ENCODE data around the gene TRIM3. TPM values are rescaled to one million over a fixed set of nuclear protein-coding genes. Genes with fewer than 3 reads are reported as not detected.
A peak's percentile ranks its signal among the peaks of the same experiment; 100 is the strongest.

TRIM3 gene
- total RNA-seq, 1 experiment from 2014 or later: 18.1 TPM

- peak; percentile 61 for DNase-seq (ENCODE audit: low spot score)
- in situ Hi-C loops (cut with HindIII; ENCODE audit: low sequenced_read_pairs): no loop called here
These were observed 67.4 kb downstream of the TRIM3 start for GRCh38 chr11:6406370-6406769.

DNA sequence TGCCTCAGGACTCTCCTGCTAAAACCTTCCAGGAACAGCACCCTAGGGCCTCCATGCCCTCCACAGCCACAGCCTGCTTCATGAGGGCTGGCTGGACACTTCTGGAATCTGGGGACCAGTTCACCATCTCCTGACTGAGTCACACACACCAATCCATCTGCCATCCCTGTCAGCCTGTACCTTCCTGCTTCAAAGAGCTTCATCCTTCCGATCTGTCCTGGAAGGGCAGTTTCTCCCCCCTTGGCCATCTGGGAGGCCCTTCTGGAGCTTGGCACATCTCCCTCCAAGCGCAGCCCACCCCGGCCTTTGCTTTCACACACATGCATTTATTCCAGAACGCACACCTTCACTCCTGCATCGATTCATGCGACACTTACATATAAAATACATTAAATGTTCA, 67.9 kb downstream of the TRIM3 start:
- peak; percentile 92 for DNase-seq (ENCODE audit: low spot score)
- in situ Hi-C loops (cut with HindIII; ENCODE audit: low sequenced_read_pairs): no loop called here

- in situ Hi-C loops (cut with HindIII; ENCODE audit: low sequenced_read_pairs): no loop called here
These were observed 68.6 kb downstream of the TRIM3 start for GRCh38 chr11:6405052-6405667.

DNA sequence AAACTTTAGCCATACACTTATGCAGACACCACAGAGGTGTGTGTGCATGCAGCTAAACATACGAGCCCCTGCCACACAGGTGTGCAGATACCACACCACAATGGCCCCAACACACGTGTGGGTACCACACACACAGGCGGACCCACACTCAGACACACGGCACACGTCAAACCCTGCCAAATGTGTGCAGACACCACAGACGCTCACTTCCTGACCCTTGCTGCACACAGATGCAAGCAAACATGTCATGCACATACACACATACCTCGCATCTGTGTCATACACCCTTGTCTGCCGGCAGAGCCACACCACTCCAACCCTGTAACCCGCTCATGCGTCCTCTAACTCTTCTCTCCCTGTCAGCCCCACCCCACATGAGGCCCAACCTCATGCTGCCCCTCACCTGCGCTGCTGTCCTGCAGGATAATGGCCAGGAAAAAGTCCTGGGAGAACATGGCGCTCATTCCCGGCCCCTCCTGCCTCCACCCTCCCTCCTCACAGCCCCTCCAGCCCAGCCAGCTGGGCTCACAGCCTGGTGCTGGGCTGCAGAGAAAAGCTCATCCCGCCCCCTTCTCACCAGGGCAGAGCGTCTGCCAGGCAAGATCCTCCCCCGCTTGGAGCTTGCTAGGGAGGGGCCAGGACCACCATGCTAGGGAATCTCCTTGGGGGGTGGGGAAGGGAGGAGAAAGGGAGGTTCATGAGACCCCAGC, 69.2 kb downstream of the TRIM3 start:
- in situ Hi-C loops (cut with HindIII; ENCODE audit: low sequenced_read_pairs): loop anchor here (5.0 kb wide), 1 partner anchor 38 kb away; the partner anchor contains the start of gene HPX
- DNase-seq (ENCODE audit: low spot score): peak; percentile 73

More at GRCh38 chr11:6405052-6405667, 68.6 kb downstream of the TRIM3 start:
- peak; percentile 87 for DNase-seq (ENCODE audit: low spot score)

- DNase-seq (ENCODE audit: low spot score): no peak
- in situ Hi-C loops (cut with HindIII; ENCODE audit: low sequenced_read_pairs): loop anchor here (5.0 kb wide), 1 partner anchor 39 kb away; the partner anchor contains the start of gene HPX
These were observed 70.2 kb downstream of the TRIM3 start for GRCh38 chr11:6403539-6403938.

DNA sequence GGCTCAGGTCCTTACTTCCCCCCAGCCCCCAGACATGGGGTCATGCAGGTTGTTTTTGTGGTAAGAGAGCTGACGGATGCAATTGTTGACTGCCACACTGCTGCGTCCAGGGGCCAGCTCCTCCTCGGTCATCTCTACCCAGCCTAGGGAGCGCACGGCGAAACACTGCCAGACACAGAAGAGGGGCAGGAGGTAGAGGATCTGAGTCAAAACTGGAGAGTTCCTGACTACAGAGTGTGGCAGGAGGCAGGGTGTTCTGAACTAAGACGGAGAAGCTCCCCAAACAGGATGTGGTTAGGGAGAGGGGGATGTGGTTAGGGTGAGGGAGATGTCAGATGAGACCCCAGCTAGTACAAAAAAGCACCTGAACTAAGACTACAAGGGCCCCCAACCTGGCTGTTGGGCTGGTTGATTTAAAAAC, 71.2 kb downstream of the TRIM3 start:
- no peak for DNase-seq (ENCODE audit: low spot score)
- in situ Hi-C loops (cut with HindIII; ENCODE audit: low sequenced_read_pairs): loop anchor here (5.0 kb wide), 1 partner anchor 40 kb away; the partner anchor contains the start of gene HPX

DNA sequence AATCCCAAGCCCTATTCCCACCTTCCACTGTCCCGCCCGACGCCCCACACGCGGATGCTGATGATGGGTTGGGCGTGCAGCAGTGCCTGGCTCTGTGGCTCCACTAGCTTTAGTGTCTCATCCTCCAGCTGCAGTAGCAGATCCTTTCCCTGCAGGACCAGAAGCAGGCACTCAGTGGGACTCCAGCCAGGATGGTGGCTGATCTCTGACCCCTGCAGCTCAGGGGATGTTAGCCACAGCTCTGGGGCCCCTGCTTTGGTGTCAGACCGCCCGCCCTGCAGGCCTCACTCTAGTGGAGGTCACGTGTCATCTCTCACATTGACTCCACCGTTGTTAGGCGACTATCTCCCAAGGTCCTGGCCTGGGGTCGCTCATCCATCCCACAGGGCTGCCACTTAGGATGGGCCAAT, 71.7 kb downstream of the TRIM3 start:
- in situ Hi-C loops (cut with HindIII; ENCODE audit: low sequenced_read_pairs): loop anchor here (5.0 kb wide), 1 partner anchor 40 kb away; the partner anchor contains the start of gene HPX
- no peak for DNase-seq (ENCODE audit: low spot score)

DNA sequence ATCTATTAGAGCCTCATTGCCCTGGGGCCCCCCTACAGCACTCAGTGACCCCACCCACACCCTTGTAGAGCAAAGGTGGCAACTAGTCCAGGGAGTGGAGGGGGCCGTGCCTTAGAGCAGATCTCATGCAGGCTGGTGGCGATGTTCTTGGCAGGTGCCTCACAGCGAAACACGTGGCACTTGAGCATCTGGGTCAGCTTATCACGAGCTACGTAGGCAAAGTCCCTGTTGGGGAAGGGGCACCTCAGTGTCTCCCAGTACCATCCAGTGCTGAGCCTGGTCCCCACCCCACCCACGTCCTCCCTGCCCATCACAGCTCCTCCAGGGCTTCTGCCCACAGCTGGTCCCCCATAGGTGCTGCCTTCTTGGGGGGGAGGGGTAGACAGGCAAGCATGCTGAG, 72.3 kb downstream of the TRIM3 start:
- in situ Hi-C loops (cut with HindIII; ENCODE audit: low sequenced_read_pairs): loop anchor here (5.0 kb wide), 1 partner anchor 41 kb away; the partner anchor contains the start of gene HPX
- no peak for DNase-seq (ENCODE audit: low spot score)

DNA sequence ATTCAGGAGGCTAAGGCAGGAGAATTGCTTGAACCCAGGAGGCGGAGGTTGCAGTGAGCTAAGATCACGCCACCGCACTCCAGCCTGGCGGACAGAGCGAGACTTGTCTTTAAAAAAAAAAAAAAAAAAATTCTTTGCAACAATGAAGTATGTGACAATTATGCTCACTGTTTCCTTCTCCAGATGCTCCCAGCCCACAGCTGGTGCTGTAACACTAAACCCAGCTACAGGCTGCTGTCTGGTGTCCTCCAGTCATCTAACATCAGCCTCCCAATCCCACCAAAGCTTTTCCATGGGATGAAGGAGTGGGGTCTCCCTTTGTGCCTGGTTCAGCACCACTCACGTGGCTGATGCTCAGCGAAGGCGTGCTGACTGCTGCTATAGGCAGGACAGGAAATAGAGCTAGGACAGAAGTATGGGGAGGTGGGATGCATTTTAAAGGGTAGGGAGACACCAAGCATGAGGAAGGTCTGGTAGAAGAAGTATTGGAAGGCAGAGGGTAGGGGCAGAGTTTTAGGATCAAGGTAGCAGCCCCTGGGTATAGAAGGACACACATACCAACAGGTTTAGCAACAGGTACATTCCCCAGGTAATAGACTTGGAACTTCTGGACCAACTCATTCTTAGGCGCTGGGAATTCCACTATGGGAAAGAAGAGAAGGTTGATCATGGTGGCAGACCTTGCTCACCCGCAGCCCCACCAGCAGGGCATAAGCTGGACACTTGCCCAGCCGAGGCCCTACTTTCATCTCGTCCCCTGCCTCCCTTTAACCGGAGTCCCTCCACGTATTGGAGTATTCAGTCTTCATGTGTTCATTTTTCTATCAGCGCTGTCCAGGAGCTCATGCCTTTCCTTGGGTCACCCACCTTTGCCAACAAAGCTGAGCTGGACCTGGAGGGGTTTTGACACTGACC, 73.1 kb downstream of the TRIM3 start:
- DNase-seq (ENCODE audit: low spot score): no peak
- in situ Hi-C loops (cut with HindIII; ENCODE audit: low sequenced_read_pairs): loop anchor here (5.0 kb wide), 1 partner anchor 42 kb away; the partner anchor contains the start of gene HPX

Other genes with a start within 250 kb of the TRIM3 start
- gene FHIP1B, start 239.3 kb downstream of the TRIM3 start, total RNA-seq (2014; rRNA removed; shearing (Covaris generic)): 16.1 and 38.0 TPM in 2 replicates
- not detected in 2 replicates for gene CNGA4, start 234.9 kb downstream of the TRIM3 start, total RNA-seq (2014; rRNA removed; shearing (Covaris generic))
- gene CCKBR, start 214.1 kb downstream of the TRIM3 start, total RNA-seq (2014; rRNA removed; shearing (Covaris generic)): not detected in 2 replicates
- 59.5 and 60.8 TPM in 2 replicates for gene CAVIN3, start 153.4 kb downstream of the TRIM3 start, total RNA-seq (2014; rRNA removed; shearing (Covaris generic))
- 7.3 and 14.1 TPM in 2 replicates for gene SMPD1, start 83.5 kb downstream of the TRIM3 start, total RNA-seq (2014; rRNA removed; shearing (Covaris generic))
- 41.4 and 44.6 TPM in 2 replicates for gene APBB1, start 54.8 kb downstream of the TRIM3 start, total RNA-seq (2014; rRNA removed; shearing (Covaris generic))
- not detected in 2 replicates for gene HPX, start 33.0 kb downstream of the TRIM3 start, total RNA-seq (2014; rRNA removed; shearing (Covaris generic))
- gene ARFIP2, start 7.4 kb upstream of the TRIM3 start, total RNA-seq (2014; rRNA removed; shearing (Covaris generic)): 56.7 and 72.5 TPM in 2 replicates
- gene TIMM10B, start 7.6 kb upstream of the TRIM3 start, total RNA-seq (2014; rRNA removed; shearing (Covaris generic)): 37.4 and 56.5 TPM in 2 replicates
- gene DNHD1, start 23.3 kb upstream of the TRIM3 start, total RNA-seq (2014; rRNA removed; shearing (Covaris generic)): 2.0 and 2.5 TPM in 2 replicates
- gene RRP8, start 129.7 kb upstream of the TRIM3 start, total RNA-seq (2014; rRNA removed; shearing (Covaris generic)): 20.3 and 22.2 TPM in 2 replicates
- 112 and 149 TPM in 2 replicates for gene ILK, start 129.8 kb upstream of the TRIM3 start, total RNA-seq (2014; rRNA removed; shearing (Covaris generic))
- gene TAF10, start 138.3 kb upstream of the TRIM3 start, total RNA-seq (2014; rRNA removed; shearing (Covaris generic)): 62.1 and 64.5 TPM in 2 replicates
- 9.8 and 26.9 TPM in 2 replicates for gene TPP1, start 145.5 kb upstream of the TRIM3 start, total RNA-seq (2014; rRNA removed; shearing (Covaris generic))
- gene DCHS1, start 181.9 kb upstream of the TRIM3 start, total RNA-seq (2014; rRNA removed; shearing (Covaris generic)): 0.17 and 0.25 TPM in 2 replicates
- gene MRPL17, start 209.4 kb upstream of the TRIM3 start, total RNA-seq (2014; rRNA removed; shearing (Covaris generic)): 35.2 and 49.7 TPM in 2 replicates

All from G401 (cell line).